Large intestine (tissue), 3 donors: ENCODE data around the gene HDHD2. TPM values are rescaled to one million over a fixed set of nuclear protein-coding genes. Genes with fewer than 3 reads are reported as not detected.
"Not testable (repeated sequence)": the region's sequence is repeated elsewhere in the genome, so short reads cannot be mapped to it uniquely, and the experiment has no call there.

Source experiments
- DNase-seq, 2 donors: peaks; one replicate each; pipeline versions ENCODE4 v3.0.0 to v3.0.0-alpha.2; 2013
- H3K27ac ChIP-seq: one replicate; pipeline ENCODE4 v1.5.1; 2013; ENCODE audit warnings: low read length
- H3K27me3 ChIP-seq: 2 replicates; pipeline ENCODE4 v1.6.1; 2013; ENCODE audit warnings: low read length; ENCODE audit not compliant: control insufficient read depth, insufficient read depth
- H3K36me3 ChIP-seq: 2 replicates; pipeline ENCODE4 v1.6.1; 2013; ENCODE audit warnings: low read length; ENCODE audit not compliant: control insufficient read depth, insufficient read depth
- H3K4me1 ChIP-seq: one replicate; pipeline ENCODE4 v1.6.1; 2013; ENCODE audit warnings: low read length; ENCODE audit not compliant: control insufficient read depth, insufficient read depth
- H3K4me3 ChIP-seq: one replicate; pipeline ENCODE4 v1.5.1; 2013; ENCODE audit warnings: low read length
- H3K9me3 ChIP-seq: one replicate; pipeline ENCODE4 v1.6.1; 2013; ENCODE audit warnings: mild to moderate bottlenecking, low read depth, low read length, moderate library complexity; ENCODE audit not compliant: control insufficient read depth
- WGBS: methylation state at CpG from one replicate; pipeline ENCODE4 v1.1.5; 2013; ENCODE audit warnings: low lambda C conversion rate; ENCODE audit not compliant: insufficient coverage; 5-methylcytosine and 5-hydroxymethylcytosine counted together
- polyA plus RNA-seq: library from polyadenylated mRNA; unstranded; fragments of 120-200 nt; gene quantifications from one replicate; pipeline ENCODE4 v1.2.1, GENCODE V29; 2013

Gene HDHD2
- polyA plus RNA-seq, 1 donor: 37.5 TPM

- peaks cover 3% of the 10 kb centered on the region for H3K27me3 ChIP-seq
- WGBS: 5% methylated on average over 4 of the region's 48 CpGs
- DNase-seq: peak; percentile 81 to 94
- H3K36me3 ChIP-seq: no peaks in the 10 kb centered on the region
- H3K4me1 ChIP-seq: peaks cover 8% of the 10 kb centered on the region
- peak within 1 kb of the TSS; percentile 91 for H3K4me3 ChIP-seq
- H3K9me3 ChIP-seq: no peaks in the 10 kb centered on the region
- H3K27ac ChIP-seq: peak within 1 kb of the TSS; percentile 78
These were observed 25.7 kb upstream of the HDHD2 start, which contains the start of gene IER3IP1 for GRCh38 chr18:47175898-47176575. Gene IER3IP1, minus strand, starts transcription at chr18:47176364. Its CDS starts 87 bp downstream, at chr18:47176277.

DNA sequence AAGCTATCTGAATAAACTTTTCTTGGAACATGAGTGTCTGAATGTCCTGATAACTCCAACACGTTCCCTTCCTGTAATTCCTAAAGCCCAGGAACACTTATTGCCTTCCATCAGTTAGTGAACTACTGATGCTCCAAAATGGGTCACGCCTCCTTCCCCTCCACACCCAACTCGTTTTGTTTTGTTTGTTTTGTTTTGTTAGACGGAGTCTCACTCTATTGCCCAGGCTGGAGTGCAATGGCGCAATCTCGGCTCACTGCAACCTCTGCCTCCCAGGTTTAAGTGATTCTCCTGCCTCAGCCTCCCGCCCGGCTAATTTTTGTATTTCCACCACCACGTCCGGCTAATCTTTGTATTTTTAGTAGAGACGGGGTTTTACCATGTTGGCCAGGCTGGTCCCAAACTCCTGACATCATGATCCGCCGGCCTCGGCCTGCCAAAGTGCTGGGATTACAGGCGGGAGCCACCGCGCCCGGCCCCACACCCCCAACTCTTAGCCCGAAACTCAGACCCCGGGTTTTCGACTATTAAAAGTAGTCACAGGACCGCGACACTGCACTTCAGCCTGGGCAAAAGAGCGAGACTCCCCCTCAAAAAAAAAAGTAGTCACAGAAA is 25.1 kb upstream of the HDHD2 start:
- Histone ChIP-seq H3K4me3 (peak overlapping the region; percentile 91), H3K36me3 (no peaks in the 10 kb centered on the region), H3K4me1 (peaks cover 8% of the 10 kb centered on the region), H3K9me3 (no peaks in the 10 kb centered on the region), H3K27me3 (peaks cover 3% of the 10 kb centered on the region), H3K27ac (peak overlapping the region; percentile 78)
- WGBS: no CpG with 5 or more reads among the region's 24 CpGs
- DNase-seq: no peak

DNA sequence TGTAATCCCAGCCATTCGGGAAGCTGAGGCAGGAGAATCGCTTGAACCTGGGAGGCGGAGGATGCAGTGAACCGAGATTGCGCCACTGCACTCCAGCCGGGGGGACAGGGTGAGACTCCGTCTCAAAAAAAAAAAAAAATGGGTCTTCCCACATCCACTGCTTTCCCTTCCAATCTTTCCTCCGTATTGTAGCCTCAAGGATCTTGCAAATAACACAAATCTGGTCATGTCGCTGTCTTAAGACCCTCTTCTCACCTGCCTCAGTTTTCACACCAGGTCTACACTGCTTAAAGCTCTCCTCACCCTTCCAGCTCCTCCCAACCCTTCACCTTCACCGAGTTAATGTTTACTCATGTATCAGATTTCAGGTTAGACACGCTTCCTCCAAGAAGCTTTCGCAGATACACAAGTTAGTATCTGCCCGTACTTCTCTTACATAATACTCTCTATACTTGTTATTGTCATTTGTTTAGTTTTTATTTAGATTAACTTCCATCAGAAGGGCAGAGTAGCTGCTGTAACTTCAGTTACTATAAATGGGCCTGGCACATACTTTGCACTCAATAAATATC is 24.3 kb upstream of the HDHD2 start:
- no peaks in the 10 kb centered on the region for H3K9me3 ChIP-seq
- 26% methylated on average over 5 of the region's 13 CpGs for WGBS
- H3K4me1 ChIP-seq: peaks cover 8% of the 10 kb centered on the region
- peak; percentile 24 to 61 for DNase-seq
- H3K4me3 ChIP-seq: peak overlapping the region; percentile 91
- peaks cover 3% of the 10 kb centered on the region for H3K27me3 ChIP-seq
- no peaks in the 10 kb centered on the region for H3K36me3 ChIP-seq
- peak overlapping the region; percentile 78 for H3K27ac ChIP-seq

- Histone ChIP-seq H3K27ac (no peak overlapping the region), H3K4me1 (peaks cover 8% of the 10 kb centered on the region), H3K4me3 (no peak overlapping the region), H3K36me3 (no peaks in the 10 kb centered on the region), H3K27me3 (no peaks in the 10 kb centered on the region), H3K9me3 (no peaks in the 10 kb centered on the region)
- DNase-seq: no peak
- WGBS: 100% methylated on average over 1 of the region's 2 CpGs
These were observed 22.2 kb upstream of the HDHD2 start for GRCh38 chr18:47172476-47172875.

GRCh38 chr18:47168913-47169312 is 18.6 kb upstream of the HDHD2 start:
- Histone ChIP-seq H3K36me3 (no peaks in the 10 kb centered on the region), H3K4me1 (no peaks in the 10 kb centered on the region), H3K27me3 (no peaks in the 10 kb centered on the region), H3K4me3 (no peak overlapping the region), H3K9me3 (no peaks in the 10 kb centered on the region), H3K27ac (no peak overlapping the region)
- DNase-seq: no peak
- no CpG with 5 or more reads among the region's 1 CpG for WGBS

GRCh38 chr18:47168509-47168908 is 18.2 kb upstream of the HDHD2 start:
- Histone ChIP-seq H3K27ac (no peak overlapping the region), H3K9me3 (no peaks in the 10 kb centered on the region), H3K27me3 (no peaks in the 10 kb centered on the region), H3K4me3 (no peak overlapping the region), H3K4me1 (no peaks in the 10 kb centered on the region), H3K36me3 (no peaks in the 10 kb centered on the region)
- no peak for DNase-seq

DNA sequence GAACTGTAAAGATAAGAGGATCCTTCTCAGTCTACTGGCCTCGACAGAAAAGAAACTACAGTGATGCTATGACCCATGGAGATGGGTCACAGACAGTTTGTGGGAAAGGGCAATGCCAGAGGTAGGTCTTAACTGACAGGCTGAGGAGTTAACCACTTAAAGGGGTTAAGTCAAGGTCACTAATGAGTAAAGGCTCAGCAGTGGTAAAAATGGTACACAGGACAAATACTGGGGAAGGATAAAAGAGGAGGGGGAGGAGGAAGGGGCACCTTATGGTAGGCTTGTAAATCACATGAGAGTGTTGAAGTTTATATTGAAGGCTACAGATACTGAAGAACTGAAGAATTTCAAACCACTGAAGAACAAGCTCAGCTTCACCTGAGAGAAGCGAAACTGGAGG is 16.0 kb upstream of the HDHD2 start:
- WGBS: 13% methylated on average over 1 of the region's 2 CpGs
- DNase-seq: no peak
- no peak overlapping the region for H3K27ac ChIP-seq
- no peaks in the 10 kb centered on the region for H3K4me1 ChIP-seq
- no peaks in the 10 kb centered on the region for H3K27me3 ChIP-seq
- H3K9me3 ChIP-seq: no peaks in the 10 kb centered on the region
- no peak overlapping the region for H3K4me3 ChIP-seq
- H3K36me3 ChIP-seq: no peaks in the 10 kb centered on the region

DNA sequence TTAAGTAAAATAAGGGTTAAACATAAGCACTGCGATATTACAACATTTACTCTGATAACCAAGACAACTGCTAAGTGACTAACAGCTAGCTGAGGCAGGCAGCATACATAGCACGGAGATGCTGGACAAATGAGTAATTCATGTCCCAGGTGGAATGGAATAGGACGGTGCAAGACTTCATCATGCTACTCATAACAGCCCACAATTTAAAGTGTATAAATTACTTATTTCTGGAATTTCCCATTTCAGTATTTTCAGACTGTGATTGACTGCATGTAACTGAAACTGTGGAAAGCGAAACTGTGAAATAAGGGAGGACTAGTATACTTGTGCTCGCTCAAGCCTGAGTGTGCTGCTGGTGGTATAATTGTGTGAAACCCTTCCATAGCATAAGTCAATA is 12.9 kb upstream of the HDHD2 start:
- Histone ChIP-seq H3K4me3 (no peak overlapping the region), H3K27ac (no peak overlapping the region), H3K36me3 (no peaks in the 10 kb centered on the region), H3K4me1 (no peaks in the 10 kb centered on the region), H3K9me3 (no peaks in the 10 kb centered on the region), H3K27me3 (no peaks in the 10 kb centered on the region)
- WGBS: 71% methylated on average over 1 of the region's 5 CpGs
- no peak for DNase-seq

DNA sequence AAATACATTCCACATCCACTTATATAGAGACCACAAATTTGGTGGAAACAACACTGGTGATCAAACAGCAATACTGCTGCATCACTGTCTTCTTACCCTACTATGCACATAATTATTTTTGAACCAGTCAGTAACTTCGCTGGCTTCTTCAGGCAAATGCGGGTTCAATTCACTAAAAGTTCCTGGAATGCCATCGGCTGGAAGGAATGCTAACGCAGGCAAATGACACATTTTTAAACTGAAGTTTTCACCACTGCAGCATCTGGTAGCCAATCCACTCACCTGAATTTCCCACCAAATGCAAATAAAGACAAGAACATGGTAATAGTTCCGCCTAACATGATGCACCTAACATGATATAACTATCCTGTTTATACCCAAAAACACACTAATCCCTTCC is 10.0 kb upstream of the HDHD2 start:
- Histone ChIP-seq H3K4me3 (no peak overlapping the region), H3K27ac (no peak overlapping the region), H3K4me1 (no peaks in the 10 kb centered on the region), H3K36me3 (peaks cover 3% of the 10 kb centered on the region), H3K9me3 (no peaks in the 10 kb centered on the region), H3K27me3 (no peaks in the 10 kb centered on the region)
- DNase-seq: no peak
- WGBS: no CpG with 5 or more reads among the region's 5 CpGs

GRCh38 chr18:47158404-47158803 is 8.1 kb upstream of the HDHD2 start:
- H3K36me3 ChIP-seq: peaks cover 18% of the 10 kb centered on the region
- not testable (repeated sequence) for DNase-seq, H3K4me1 ChIP-seq, H3K9me3 ChIP-seq, H3K4me3 ChIP-seq, H3K27me3 ChIP-seq, H3K27ac ChIP-seq
- WGBS: 83% methylated on average over 2 of the region's 16 CpGs

- no peak overlapping the region for H3K27ac ChIP-seq
- H3K4me3 ChIP-seq: no peak overlapping the region
- no peak for DNase-seq
- no peaks in the 10 kb centered on the region for H3K9me3 ChIP-seq
- H3K4me1 ChIP-seq: no peaks in the 10 kb centered on the region
- no peaks in the 10 kb centered on the region for H3K27me3 ChIP-seq
- peaks cover 19% of the 10 kb centered on the region for H3K36me3 ChIP-seq
These were observed 1.1 kb upstream of the HDHD2 start for GRCh38 chr18:47151439-47151838.
